ENCODE results near the gene PXK.

Gene PXK

DNA sequence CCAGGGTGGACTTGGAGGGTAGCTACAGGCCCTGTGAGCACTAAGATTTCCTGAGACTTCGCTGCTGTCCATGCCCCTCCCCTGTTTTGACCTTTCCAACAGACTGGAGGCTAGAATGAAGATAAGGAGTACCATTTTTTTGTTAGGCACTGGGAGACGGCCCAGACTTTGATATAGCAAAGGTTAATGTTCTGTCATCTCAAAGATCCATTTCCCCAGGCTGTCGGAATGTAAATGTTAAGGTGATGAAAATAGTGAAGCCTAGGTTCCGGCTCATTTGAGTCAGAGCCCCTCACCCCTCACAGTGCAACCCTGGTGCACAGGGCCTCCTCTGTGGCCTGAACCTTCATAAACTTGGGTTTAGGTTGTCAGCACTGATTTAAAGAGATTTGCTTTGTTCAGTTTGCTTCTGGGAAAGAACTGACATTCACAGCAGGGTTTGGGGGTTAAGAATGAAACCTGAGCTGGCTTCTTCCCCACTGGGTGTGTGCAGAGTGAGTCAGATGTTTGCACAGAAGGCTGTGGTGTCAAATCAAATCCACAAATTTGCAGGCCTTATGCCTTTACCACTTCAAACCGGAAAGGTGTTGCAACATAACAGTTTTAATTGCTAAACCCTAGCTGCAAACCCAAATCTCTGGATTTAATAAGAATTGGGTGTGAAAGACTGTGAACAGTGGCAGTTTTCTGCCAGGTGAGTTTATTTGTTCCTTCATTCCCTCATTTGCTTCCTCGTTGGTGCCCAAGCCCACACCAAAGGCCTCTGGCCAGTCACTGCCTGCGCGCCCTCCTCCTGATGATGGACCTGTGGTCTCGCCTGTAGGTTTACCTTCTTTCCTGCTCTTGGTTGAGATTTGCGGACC is 138.6 kb downstream of the PXK start:
- TF ChIP-seq ZBTB7A (IDR thresholded peaks at IDR 0.05; ENCODE audit: low read depth) (peak; percentile 52; the same call in 1 of the 2 replicates), CREB1 (IDR thresholded peaks at IDR 0.05; ENCODE audit: low read depth) (no peak), NFIC (IDR thresholded peaks at IDR 0.05) (peak; percentile 79), EGR1 (IDR thresholded peaks at IDR 0.05) (0 out of 2 replicates have a peak, but pooled peaks have one; percentile 7), TCF12 (IDR thresholded peaks at IDR 0.05; ENCODE audit: low read depth) (peak; percentile 96), YY1 (IDR thresholded peaks at IDR 0.05; ENCODE audit: low read depth) (0 out of 2 replicates have a peak, but pooled peaks have one; percentile 50), FOXM1 (IDR thresholded peaks at IDR 0.05; ENCODE audit: borderline replicate concordance, low read depth) (peak; percentile 75; the same call in 1 of the 2 replicates), RAD21 (IDR thresholded peaks at IDR 0.05; ENCODE audit: low read depth) (no peak), TEAD4 (IDR thresholded peaks at IDR 0.05) (peak; percentile 78), TAF1 (IDR thresholded peaks at IDR 0.05; ENCODE audit: low read depth) (no peak), CEBPB (IDR thresholded peaks at IDR 0.05) (peak; percentile 99), EP300 (IDR thresholded peaks at IDR 0.05; ENCODE audit: borderline replicate concordance) (peak; percentile 94)
- TF ChIP-seq, protein P1, sequence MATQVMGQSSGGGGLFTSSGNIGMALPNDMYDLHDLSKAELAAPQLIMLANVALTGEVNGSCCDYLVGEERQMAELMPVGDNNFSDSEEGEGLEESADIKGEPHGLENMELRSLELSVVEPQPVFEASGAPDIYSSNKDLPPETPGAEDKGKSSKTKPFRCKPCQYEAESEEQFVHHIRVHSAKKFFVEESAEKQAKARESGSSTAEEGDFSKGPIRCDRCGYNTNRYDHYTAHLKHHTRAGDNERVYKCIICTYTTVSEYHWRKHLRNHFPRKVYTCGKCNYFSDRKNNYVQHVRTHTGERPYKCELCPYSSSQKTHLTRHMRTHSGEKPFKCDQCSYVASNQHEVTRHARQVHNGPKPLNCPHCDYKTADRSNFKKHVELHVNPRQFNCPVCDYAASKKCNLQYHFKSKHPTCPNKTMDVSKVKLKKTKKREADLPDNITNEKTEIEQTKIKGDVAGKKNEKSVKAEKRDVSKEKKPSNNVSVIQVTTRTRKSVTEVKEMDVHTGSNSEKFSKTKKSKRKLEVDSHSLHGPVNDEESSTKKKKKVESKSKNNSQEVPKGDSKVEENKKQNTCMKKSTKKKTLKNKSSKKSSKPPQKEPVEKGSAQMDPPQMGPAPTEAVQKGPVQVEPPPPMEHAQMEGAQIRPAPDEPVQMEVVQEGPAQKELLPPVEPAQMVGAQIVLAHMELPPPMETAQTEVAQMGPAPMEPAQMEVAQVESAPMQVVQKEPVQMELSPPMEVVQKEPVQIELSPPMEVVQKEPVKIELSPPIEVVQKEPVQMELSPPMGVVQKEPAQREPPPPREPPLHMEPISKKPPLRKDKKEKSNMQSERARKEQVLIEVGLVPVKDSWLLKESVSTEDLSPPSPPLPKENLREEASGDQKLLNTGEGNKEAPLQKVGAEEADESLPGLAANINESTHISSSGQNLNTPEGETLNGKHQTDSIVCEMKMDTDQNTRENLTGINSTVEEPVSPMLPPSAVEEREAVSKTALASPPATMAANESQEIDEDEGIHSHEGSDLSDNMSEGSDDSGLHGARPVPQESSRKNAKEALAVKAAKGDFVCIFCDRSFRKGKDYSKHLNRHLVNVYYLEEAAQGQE (IDR thresholded peaks at IDR 0.05; ENCODE audit: low read depth), result no peak
- TF ChIP-seq, protein P2, sequence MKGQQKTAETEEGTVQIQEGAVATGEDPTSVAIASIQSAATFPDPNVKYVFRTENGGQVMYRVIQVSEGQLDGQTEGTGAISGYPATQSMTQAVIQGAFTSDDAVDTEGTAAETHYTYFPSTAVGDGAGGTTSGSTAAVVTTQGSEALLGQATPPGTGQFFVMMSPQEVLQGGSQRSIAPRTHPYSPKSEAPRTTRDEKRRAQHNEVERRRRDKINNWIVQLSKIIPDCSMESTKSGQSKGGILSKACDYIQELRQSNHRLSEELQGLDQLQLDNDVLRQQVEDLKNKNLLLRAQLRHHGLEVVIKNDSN (IDR thresholded peaks at IDR 0.05), result peak; percentile 6; the same call in 1 of the 2 replicates
- TF ChIP-seq, protein P3, sequence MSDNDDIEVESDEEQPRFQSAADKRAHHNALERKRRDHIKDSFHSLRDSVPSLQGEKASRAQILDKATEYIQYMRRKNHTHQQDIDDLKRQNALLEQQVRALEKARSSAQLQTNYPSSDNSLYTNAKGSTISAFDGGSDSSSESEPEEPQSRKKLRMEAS (IDR thresholded peaks at IDR 0.05), result peak; percentile 46; the same call in 1 of the 2 replicates

DNA sequence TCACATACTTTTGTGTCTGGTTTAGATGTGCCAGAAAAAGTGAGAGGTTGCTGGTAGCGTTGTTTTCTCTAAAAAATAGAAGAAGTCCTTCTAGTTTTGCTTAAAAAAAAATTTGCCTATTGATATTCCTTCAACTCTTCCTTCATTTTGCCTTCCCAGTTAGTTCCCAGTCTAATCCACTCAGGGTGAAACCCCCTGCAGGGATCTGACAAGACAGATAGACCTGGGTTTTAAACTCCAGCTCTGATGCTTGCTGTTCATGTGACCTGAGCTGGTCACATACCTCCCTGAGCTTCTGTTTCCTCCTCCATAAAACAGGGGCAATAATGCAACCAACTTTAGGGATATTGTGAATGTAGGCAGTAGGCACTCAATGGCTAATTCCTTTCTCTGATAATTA is 140.6 kb downstream of the PXK start:
- TF ChIP-seq EP300 (IDR thresholded peaks at IDR 0.05; ENCODE audit: borderline replicate concordance) (no peak), TEAD4 (IDR thresholded peaks at IDR 0.05) (no peak), NFIC (IDR thresholded peaks at IDR 0.05) (no peak), CEBPB (IDR thresholded peaks at IDR 0.05) (no peak), ZBTB7A (IDR thresholded peaks at IDR 0.05; ENCODE audit: low read depth) (no peak), EGR1 (IDR thresholded peaks at IDR 0.05) (no peak), RAD21 (IDR thresholded peaks at IDR 0.05; ENCODE audit: low read depth) (no peak), YY1 (IDR thresholded peaks at IDR 0.05; ENCODE audit: low read depth) (no peak), TAF1 (IDR thresholded peaks at IDR 0.05; ENCODE audit: low read depth) (no peak), FOXM1 (IDR thresholded peaks at IDR 0.05; ENCODE audit: borderline replicate concordance, low read depth) (no peak), CREB1 (IDR thresholded peaks at IDR 0.05; ENCODE audit: low read depth) (no peak), TCF12 (IDR thresholded peaks at IDR 0.05; ENCODE audit: low read depth) (no peak)
- TF ChIP-seq, protein P2 (IDR thresholded peaks at IDR 0.05), result no peak
- TF ChIP-seq, protein P3 (IDR thresholded peaks at IDR 0.05), result no peak
- TF ChIP-seq, protein P1 (IDR thresholded peaks at IDR 0.05; ENCODE audit: low read depth), result no peak

DNA sequence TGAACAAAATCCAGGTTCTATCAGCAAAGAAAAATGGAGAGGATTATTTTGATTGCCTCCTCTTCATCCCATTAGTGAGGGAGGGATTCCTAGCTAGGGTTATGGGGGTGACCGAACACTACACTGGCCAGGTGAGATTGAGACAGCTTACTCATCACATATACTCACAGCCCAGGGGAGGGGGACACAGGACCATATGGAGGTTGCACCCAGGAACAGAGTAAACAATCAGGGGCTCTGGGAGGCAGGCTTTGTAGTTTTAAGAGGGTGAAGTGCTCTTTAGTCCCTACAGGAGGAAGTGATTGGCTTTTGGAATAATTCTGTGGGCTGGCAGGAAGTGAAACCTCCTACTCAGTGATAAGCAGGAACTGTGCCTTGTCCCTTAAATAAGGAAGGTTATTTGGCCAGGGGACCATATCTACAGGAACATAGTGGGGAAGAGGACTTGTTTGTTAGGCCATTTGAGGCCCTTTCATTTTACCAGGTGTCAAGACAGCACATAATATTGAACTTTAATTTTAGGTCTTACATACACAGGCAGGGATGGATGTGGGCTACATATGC is 141.7 kb downstream of the PXK start:
- no peak for TF ChIP-seq TAF1 (IDR thresholded peaks at IDR 0.05; ENCODE audit: low read depth)
- no peak for TF ChIP-seq NFIC (IDR thresholded peaks at IDR 0.05)
- TF ChIP-seq TEAD4 (IDR thresholded peaks at IDR 0.05), result no peak
- TF ChIP-seq CREB1 (IDR thresholded peaks at IDR 0.05; ENCODE audit: low read depth), result no peak
- no peak for TF ChIP-seq YY1 (IDR thresholded peaks at IDR 0.05; ENCODE audit: low read depth)
- no peak for TF ChIP-seq RAD21 (IDR thresholded peaks at IDR 0.05; ENCODE audit: low read depth)
- TF ChIP-seq, protein P1 (IDR thresholded peaks at IDR 0.05; ENCODE audit: low read depth), result no peak
- TF ChIP-seq, protein P2 (IDR thresholded peaks at IDR 0.05), result no peak

Data from Ishikawa (cell line).